Esophagus muscularis mucosa (tissue), 4 donors: ENCODE data around the gene DAAM1. TPM values are rescaled to one million over a fixed set of nuclear protein-coding genes. Genes with fewer than 3 reads are reported as not detected.

Experiments
- DNase-seq: peaks from one replicate; pipeline ENCODE4 v3.0.0-alpha.2; 2017; ENCODE audit errors: extremely low spot score
- H3K27ac ChIP-seq, 4 donors: fragments of 200-600 bp; sonication (generic); replicated peaks in 1 of 4; 1 replicate in 3 of 4; 2 replicates in 1 of 4; pipeline ENCODE4 v1.5.1; 2016 to 2019; ENCODE audit warnings: mild to moderate bottlenecking in 1 of 4
- H3K27me3 ChIP-seq, 4 donors: fragments of 200-600 bp; sonication (generic); one replicate each; pipeline versions ENCODE4 v1.5.1 to v1.6.0; 2016 to 2019
- H3K36me3 ChIP-seq, 4 donors: fragments of 200-600 bp; sonication (generic); one replicate each; pipeline ENCODE4 v1.5.1; 2016 to 2019
- H3K4me1 ChIP-seq, 4 donors: fragments of 200-600 bp; sonication (generic); one replicate each; pipeline ENCODE4 v1.5.1; 2016 to 2019
- H3K4me3 ChIP-seq, 4 donors: fragments of 200-600 bp; sonication (generic); 1 replicate in 2 of 4; 2 replicates in 2 of 4; pipeline ENCODE4 v1.5.1; 2016 to 2019; ENCODE audit warnings: mild to moderate bottlenecking in 4 of 4, moderate library complexity in 1 of 4
- H3K9me3 ChIP-seq, 4 donors: fragments of 200-600 bp; sonication (generic); 1 replicate in 3 of 4; 2 replicates in 1 of 4; pipeline ENCODE4 v1.5.1; 2016 to 2019
- CTCF ChIP-seq, 3 experiments: fragments of 200-600 bp in 2 of 3; fragments of 450-650 bp in 1 of 3; sonication (generic) in 2 of 3; IDR thresholded peaks; one replicate each; pipeline ENCODE4 v1.5.1; 2017 to 2019; ENCODE audit warnings: antibody characterized with exemption in 3 of 3, mild to moderate bottlenecking in 2 of 3, moderate library complexity in 1 of 3
- EP300 ChIP-seq: sonication (generic); formaldehyde crosslinking; IDR thresholded peaks from one replicate; pipeline ENCODE4 v1.6.1; 2017; ENCODE audit warnings: antibody characterized with exemption
- POLR2A ChIP-seq: fragments of 450-650 bp; IDR thresholded peaks from one replicate; pipeline ENCODE4 v1.6.1; 2017; ENCODE audit warnings: antibody characterized with exemption, moderate library complexity, mild to moderate bottlenecking, low read depth
- POLR2AphosphoS5 ChIP-seq, 2 donors: sonication (generic); formaldehyde crosslinking; IDR thresholded peaks; one replicate each; pipeline ENCODE4 v1.6.1; 2017; ENCODE audit warnings: antibody characterized with exemption in 2 of 2
- WGBS: methylation state at CpG from one replicate; pipeline ENCODE4 v1.1.5; 2018; 5-methylcytosine and 5-hydroxymethylcytosine counted together
- intact Hi-C: fragments of 100-400 bp; cut with DNase I; formaldehyde crosslinking; loops from one replicate; pipeline ENCODE4 v1.15.1; 2023
- total RNA-seq, 4 donors: library from RNA; depleted of rRNA; stranded (reverse); fragments of >200 nt; gene quantifications; one replicate each; pipeline versions ENCODE4 v1.1.0 to v1.2.1, GENCODE V29; 2016

The DAAM1 gene
- total RNA-seq, 4 donors from 2014 or later: 64.3 to 110 (median 72.5) TPM

GRCh38 chr14:59314953-59315599, 126.6 kb downstream of the DAAM1 start:
- Histone ChIP-seq H3K4me3 (no peak overlapping the region), H3K9me3 (no peaks in the 10 kb centered on the region), H3K27ac (peak overlapping the region; percentile 45 to 76 (median 66)), H3K27me3 (no peaks in the 10 kb centered on the region), H3K36me3 (peaks cover 0 to 5% (median 0%) of the 10 kb centered on the region in 4 donors), H3K4me1 (peaks cover 33 to 92% (median 90%) of the 10 kb centered on the region in 4 donors)
- intact Hi-C loops: loop anchor here (10.0 kb wide), 1 partner anchor 120 kb away; no protein-coding TSS in a partner anchor
- 88% methylated on average over 5 of the region's 5 CpGs for WGBS
- TF ChIP-seq POLR2AphosphoS5 (IDR thresholded peaks at IDR 0.05): no peak
- TF ChIP-seq EP300: no peak
- no peak for TF ChIP-seq CTCF (IDR thresholded peaks at IDR 0.05)
- no peak for TF ChIP-seq POLR2A
- no peak for DNase-seq

- H3K4me1 ChIP-seq: peaks cover 44 to 100% (median 96%) of the 10 kb centered on the region in 4 donors
- intact Hi-C loops: loop anchor here (10.0 kb wide), 1 partner anchor 121 kb away; no protein-coding TSS in a partner anchor
Observed at GRCh38 chr14:59316151-59316830, 127.8 kb downstream of the DAAM1 start.

GRCh38 chr14:59317346-59317745, 128.9 kb downstream of the DAAM1 start:
- Histone ChIP-seq H3K27me3 (no peaks in the 10 kb centered on the region), H3K4me3 (no peak overlapping the region), H3K4me1 (peaks cover 54 to 100% (median 98%) of the 10 kb centered on the region in 4 donors), H3K27ac (peak overlapping the region; percentile 70 to 79 (median 74)), H3K36me3 (peaks cover 0 to 5% (median 0%) of the 10 kb centered on the region in 4 donors), H3K9me3 (no peaks in the 10 kb centered on the region)
- intact Hi-C loops: loop anchor here (10.0 kb wide), 1 partner anchor 123 kb away; no protein-coding TSS in a partner anchor
- no peak for TF ChIP-seq CTCF (IDR thresholded peaks at IDR 0.05)
- no peak for TF ChIP-seq POLR2AphosphoS5 (IDR thresholded peaks at IDR 0.05)
- no peak for TF ChIP-seq EP300
- TF ChIP-seq POLR2A: no peak
- WGBS: 100% methylated on average over 2 of the region's 2 CpGs
- DNase-seq: no peak

More at GRCh38 chr14:59316151-59316830, 127.8 kb downstream of the DAAM1 start:
- Histone ChIP-seq H3K4me3 (no peak overlapping the region), H3K36me3 (peaks cover 0 to 5% (median 0%) of the 10 kb centered on the region in 4 donors), H3K27me3 (no peaks in the 10 kb centered on the region), H3K9me3 (no peaks in the 10 kb centered on the region), H3K27ac (peak overlapping the region in 3 of 4 donors; percentile 61 to 76 (median 72))
- DNase-seq: no peak
- TF ChIP-seq EP300 (no peak), POLR2AphosphoS5 (IDR thresholded peaks at IDR 0.05) (no peak), CTCF (IDR thresholded peaks at IDR 0.05) (no peak), POLR2A (no peak)
- WGBS: 48% methylated on average over 1 of the region's 1 CpG

DNA sequence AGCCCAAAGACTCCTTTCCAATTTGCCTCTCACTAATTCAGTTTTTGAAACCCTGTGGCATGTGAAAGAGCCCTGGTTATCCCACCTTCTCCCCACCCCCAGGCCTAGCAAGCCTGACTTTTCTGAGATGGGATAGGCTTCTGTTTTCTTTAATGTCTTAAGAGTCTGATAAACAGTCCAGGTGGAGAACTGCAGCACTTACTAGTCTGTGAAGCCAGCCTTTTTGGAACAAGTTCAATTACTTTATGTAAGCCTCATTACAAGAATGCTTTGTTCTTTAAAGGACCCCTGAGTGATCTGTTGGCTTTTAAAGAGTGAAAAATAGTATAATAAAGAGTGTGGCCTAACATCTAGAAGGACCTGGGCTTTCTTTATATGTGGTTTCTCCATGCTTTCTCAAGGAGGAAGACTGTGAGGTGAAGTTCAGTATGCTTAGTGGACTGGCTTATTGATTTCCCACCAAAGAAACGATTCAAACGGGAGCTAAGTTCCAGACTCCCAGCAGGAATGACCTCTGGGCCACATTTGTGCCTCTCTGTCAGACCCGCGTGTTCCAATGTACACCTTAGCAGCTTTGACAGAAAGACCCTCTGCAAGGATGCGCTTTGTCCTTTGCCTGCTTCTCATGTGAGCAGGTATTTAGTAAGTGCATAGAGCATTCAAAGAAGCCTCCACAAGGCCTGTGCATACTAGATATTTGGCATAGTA, 129.5 kb downstream of the DAAM1 start:
- Histone ChIP-seq H3K9me3 (no peaks in the 10 kb centered on the region), H3K4me3 (no peak overlapping the region), H3K36me3 (peaks cover 0 to 5% (median under 1%) of the 10 kb centered on the region in 4 donors), H3K4me1 (peaks cover 56 to 99% (median 95%) of the 10 kb centered on the region in 4 donors), H3K27me3 (no peaks in the 10 kb centered on the region), H3K27ac (peak overlapping the region; percentile 70 to 79 (median 74))
- no peak for DNase-seq
- 78% methylated on average over 5 of the region's 5 CpGs for WGBS
- intact Hi-C loops: loop anchor here (10.0 kb wide), 1 partner anchor 123 kb away; no protein-coding TSS in a partner anchor
- TF ChIP-seq CTCF (IDR thresholded peaks at IDR 0.05) (no peak), POLR2AphosphoS5 (IDR thresholded peaks at IDR 0.05) (no peak), POLR2A (no peak), EP300 (no peak)
